Peyer's patch (tissue), 4 donors: ENCODE measurements around the gene UNC13C. TPM values are rescaled to one million over a fixed set of nuclear protein-coding genes. Genes with fewer than 3 reads are reported as not detected.

ENCODE experiments used
- DNase-seq, 3 donors: peaks; one replicate each; pipeline ENCODE4 v3.0.0-alpha.2; 2017 to 2019
- H3K27ac ChIP-seq, 4 donors: fragments of 200-600 bp; sonication (generic); one replicate each; pipeline ENCODE4 v1.5.1; 2016 to 2019
- H3K27me3 ChIP-seq, 2 donors: fragments of 200-600 bp; sonication (generic); one replicate each; pipeline ENCODE4 v1.5.1; 2019
- H3K36me3 ChIP-seq, 3 donors: fragments of 200-600 bp; sonication (generic); one replicate each; pipeline ENCODE4 v1.5.1; 2016 to 2019
- H3K4me1 ChIP-seq, 4 donors: fragments of 200-600 bp; sonication (generic); one replicate each; pipeline ENCODE4 v1.5.1; 2016 to 2019
- H3K4me3 ChIP-seq, 4 donors: fragments of 200-600 bp; sonication (generic); 1 replicate in 3 of 4; 2 replicates in 1 of 4; pipeline ENCODE4 v1.5.1; 2016 to 2019; ENCODE audit warnings: mild to moderate bottlenecking in 1 of 4
- H3K9me3 ChIP-seq, 4 donors: fragments of 200-600 bp; sonication (generic); one replicate each; pipeline ENCODE4 v1.5.1; 2016 to 2019; ENCODE audit warnings: mild to moderate bottlenecking in 1 of 4
- CTCF ChIP-seq, 6 experiments: fragments of 450-650 bp in 4 of 6; fragments of 200-600 bp in 2 of 6; sonication (generic) in 1 of 6; IDR thresholded peaks; one replicate each; pipeline ENCODE4 v1.5.1; 2017 to 2019; ENCODE audit warnings: antibody characterized with exemption in 6 of 6, mild to moderate bottlenecking in 3 of 6, moderate library complexity in 1 of 6
- POLR2A ChIP-seq, 2 donors: fragments of 450-650 bp; IDR thresholded peaks; one replicate each; pipeline ENCODE4 v1.5.1; 2017; ENCODE audit warnings: antibody characterized with exemption in 2 of 2, mild to moderate bottlenecking in 2 of 2, moderate library complexity in 2 of 2
- total RNA-seq, 4 donors: library from RNA; depleted of rRNA; stranded (reverse); fragments of >200 nt; gene quantifications; one replicate each; pipeline ENCODE4 v1.1.0, GENCODE V29; 2016

UNC13C gene
- total RNA-seq, 4 donors from 2014 or later, result under 0.01 to 3.3 (median 0.35) TPM

- no peaks in the 10 kb centered on the region for H3K36me3 ChIP-seq
- no peaks in the 10 kb centered on the region for H3K27me3 ChIP-seq
- no peak overlapping the region for H3K27ac ChIP-seq
- no peak for TF ChIP-seq CTCF (IDR thresholded peaks at IDR 0.05)
- no peak for TF ChIP-seq POLR2A (IDR thresholded peaks at IDR 0.05)
- H3K9me3 ChIP-seq, result peaks cover 0 to 6% (median 0%) of the 10 kb centered on the region in 4 donors
- no peaks in the 10 kb centered on the region for H3K4me1 ChIP-seq
- no peak overlapping the region for H3K4me3 ChIP-seq
- no peak for DNase-seq
Observed at GRCh38 chr15:54644796-54645195, 666.6 kb downstream of the UNC13C start.

DNA sequence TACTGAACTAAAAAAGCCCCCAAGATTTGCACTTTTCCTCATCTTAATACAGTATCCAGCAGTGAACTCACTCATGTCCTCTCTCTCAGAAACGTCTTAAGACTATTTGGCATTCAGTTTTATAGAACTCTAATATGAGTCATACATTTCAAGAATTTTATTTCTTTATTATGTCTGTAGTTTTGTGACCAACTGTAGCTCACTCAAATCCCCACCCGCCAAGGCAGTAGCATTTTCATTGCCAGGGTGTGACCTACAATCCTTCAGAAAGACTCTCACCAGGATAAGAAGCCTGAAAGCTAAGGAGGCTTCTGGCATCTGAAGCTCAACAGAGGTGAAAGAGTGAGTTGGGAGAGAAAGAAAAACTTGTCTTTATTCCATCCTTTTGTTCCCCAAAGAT lies 681.4 kb downstream of the UNC13C start:
- no peaks in the 10 kb centered on the region for H3K4me1 ChIP-seq
- TF ChIP-seq CTCF (IDR thresholded peaks at IDR 0.05), result no peak
- TF ChIP-seq POLR2A (IDR thresholded peaks at IDR 0.05), result no peak
- H3K9me3 ChIP-seq, result no peaks in the 10 kb centered on the region
- no peaks in the 10 kb centered on the region for H3K36me3 ChIP-seq
- DNase-seq, result no peak
- H3K4me3 ChIP-seq, result no peak overlapping the region
- H3K27ac ChIP-seq, result no peak overlapping the region
- H3K27me3 ChIP-seq, result no peaks in the 10 kb centered on the region

DNA sequence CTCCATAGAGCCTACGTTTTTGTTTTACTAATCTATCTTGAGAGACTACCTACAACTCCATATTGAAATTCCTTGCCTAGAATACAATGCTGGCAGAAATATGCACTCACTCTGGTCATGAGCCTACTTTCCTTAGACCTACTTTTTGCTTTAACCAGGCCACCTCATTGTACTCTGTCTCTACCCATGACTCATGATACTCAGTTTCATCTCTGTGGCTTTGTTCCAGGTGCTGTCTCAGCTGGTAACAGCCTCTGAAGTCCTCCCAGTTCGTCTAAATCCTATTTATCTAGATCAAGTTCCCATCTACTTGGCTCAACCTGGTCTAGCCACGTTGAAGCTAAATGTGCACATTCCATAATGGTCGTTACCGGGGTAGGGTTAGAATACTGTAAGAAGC lies 682.1 kb downstream of the UNC13C start:
- Histone ChIP-seq H3K4me1 (no peaks in the 10 kb centered on the region), H3K4me3 (no peak overlapping the region), H3K36me3 (no peaks in the 10 kb centered on the region), H3K9me3 (no peaks in the 10 kb centered on the region), H3K27me3 (no peaks in the 10 kb centered on the region), H3K27ac (no peak overlapping the region)
- no peak for DNase-seq
- no peak for TF ChIP-seq POLR2A (IDR thresholded peaks at IDR 0.05)

- Histone ChIP-seq H3K9me3 (no peaks in the 10 kb centered on the region), H3K27me3 (no peaks in the 10 kb centered on the region), H3K4me1 (no peaks in the 10 kb centered on the region), H3K27ac (no peak overlapping the region), H3K36me3 (no peaks in the 10 kb centered on the region), H3K4me3 (no peak overlapping the region)
- DNase-seq, result no peak
- TF ChIP-seq POLR2A (IDR thresholded peaks at IDR 0.05) (no peak), CTCF (IDR thresholded peaks at IDR 0.05) (no peak)
Observed at GRCh38 chr15:54675241-54675640, 697.0 kb downstream of the UNC13C start.

GRCh38 chr15:54681584-54681983 lies 703.3 kb downstream of the UNC13C start:
- no peak for DNase-seq
- Histone ChIP-seq H3K4me3 (no peak overlapping the region), H3K36me3 (no peaks in the 10 kb centered on the region), H3K27me3 (no peaks in the 10 kb centered on the region), H3K4me1 (no peaks in the 10 kb centered on the region), H3K9me3 (no peaks in the 10 kb centered on the region), H3K27ac (no peak overlapping the region)
- TF ChIP-seq POLR2A (IDR thresholded peaks at IDR 0.05) (no peak), CTCF (IDR thresholded peaks at IDR 0.05) (no peak)

Other genes starting within 250 kb of the UNC13C start
- gene WDR72, start 218.8 kb upstream of the UNC13C start, total RNA-seq, result not detected